Activated CD4-positive, alpha-beta T cell treated with anti-CD3 and anti-CD28 coated beads, Interleukin-2, amount 10 ng/mL, durations not matched to agents 7 days and 5 days (primary cell): ENCODE measurements around the gene SV2A. TPM values are rescaled to one million over a fixed set of nuclear protein-coding genes. Genes with fewer than 3 reads are reported as not detected.
"Not testable (repeated sequence)": the region's sequence is repeated elsewhere in the genome, so short reads cannot be mapped to it uniquely, and the experiment has no call there.

Source experiments
- CTCF ChIA-PET: fragments of 350-600 bp; sonication (Branson Sonifier 250); formaldehyde crosslinking; loops from one replicate; lab custom pipeline; 2021; ENCODE audit warnings: antibody characterized with exemption; lab: Charles Lee
- POLR2A ChIA-PET: fragments of 350-600 bp; sonication (Branson Sonifier 250); formaldehyde crosslinking; loops from one replicate; lab custom pipeline; 2021; ENCODE audit warnings: antibody characterized with exemption; lab: Charles Lee
- DNase-seq: peaks from one replicate; pipeline ENCODE4 v3.0.0-alpha.2; 2020
- H3K27ac Mint-ChIP-seq: one replicate; pipeline ENCODE4 v1.8.0; 2021; ENCODE audit warnings: mild to moderate bottlenecking, moderate library complexity, mixed read lengths
- H3K27me3 Mint-ChIP-seq: one replicate; pipeline ENCODE4 v1.8.0; 2021; ENCODE audit warnings: mixed read lengths
- H3K36me3 Mint-ChIP-seq: one replicate; pipeline ENCODE4 v1.8.0; 2021; ENCODE audit warnings: low read depth, mixed read lengths
- H3K4me1 Mint-ChIP-seq: one replicate; pipeline ENCODE4 v1.8.0; 2021; ENCODE audit warnings: mixed read lengths
- H3K4me3 Mint-ChIP-seq: one replicate; pipeline ENCODE4 v1.8.0; 2021; ENCODE audit warnings: mild to moderate bottlenecking, moderate library complexity, mixed read lengths
- H3K9me3 Mint-ChIP-seq: one replicate; pipeline ENCODE4 v1.8.0; 2021; ENCODE audit warnings: mixed read lengths
- total RNA-seq, 2 experiments: library from RNA; stranded (reverse); gene quantifications; one replicate each; pipeline ENCODE4 v1.2.3, GENCODE V29; 2021

Gene SV2A
- total RNA-seq, 2 experiments from 2014 or later: 7.5 to 7.7 TPM

GRCh38 chr1:149938668-149939003 lies 21.0 kb upstream of the SV2A start:
- peaks cover 38% of the 10 kb centered on the region for H3K4me1 Mint-ChIP-seq
- DNase-seq, H3K4me3 Mint-ChIP-seq, H3K9me3 Mint-ChIP-seq, H3K36me3 Mint-ChIP-seq, H3K27me3 Mint-ChIP-seq: not testable (repeated sequence)
- H3K27ac Mint-ChIP-seq: peak overlapping the region; percentile 58
- ChIA-PET CTCF (interaction anchor here (0.5 to 1.0 kb wide), 3 partner anchors 9 to 51 kb away, joined by 3 to 4 read pairs (median 3); a partner anchor contains a TSS), POLR2A (interaction anchor here (0.6 to 1.0 kb wide), 3 partner anchors 28 to 52 kb away, joined by 3 to 6 read pairs (median 3); a partner anchor contains a TSS)

- peak; percentile 22 for DNase-seq
Observed at GRCh38 chr1:149937759-149938158, 20.1 kb upstream of the SV2A start.

GRCh38 chr1:149936992-149937705 lies 19.5 kb upstream of the SV2A start:
- Mint-ChIP-seq H3K27me3 (no peaks in the 10 kb centered on the region), H3K4me3 (no peak overlapping the region), H3K4me1 (peaks cover 31% of the 10 kb centered on the region), H3K9me3 (no peaks in the 10 kb centered on the region), H3K27ac (peak overlapping the region; percentile 78), H3K36me3 (no peaks in the 10 kb centered on the region)
- POLR2A ChIA-PET: interaction anchor here (1.0 kb wide), 1 partner anchor 50 kb away, joined by 5 read pairs; a partner anchor contains a TSS
- CTCF ChIA-PET: interaction anchor here (0.9 kb wide), 1 partner anchor 25 kb away, joined by 3 read pairs; no protein-coding TSS in a partner anchor
- DNase-seq: no peak

More at GRCh38 chr1:149937759-149938158, 20.1 kb upstream of the SV2A start:
- H3K27ac Mint-ChIP-seq: peak overlapping the region; percentile 78
- H3K9me3 Mint-ChIP-seq: no peaks in the 10 kb centered on the region
- ChIA-PET POLR2A (interaction anchor here (1.0 kb wide), 1 partner anchor 50 kb away, joined by 5 read pairs; a partner anchor contains a TSS), CTCF (interaction anchor here (0.9 kb wide), 1 partner anchor 25 kb away, joined by 3 read pairs; no protein-coding TSS in a partner anchor)
- H3K4me3 Mint-ChIP-seq: no peak overlapping the region
- no peaks in the 10 kb centered on the region for H3K36me3 Mint-ChIP-seq
- H3K27me3 Mint-ChIP-seq: no peaks in the 10 kb centered on the region
- peaks cover 32% of the 10 kb centered on the region for H3K4me1 Mint-ChIP-seq

- H3K27ac Mint-ChIP-seq: peak within 1 kb of the TSS; percentile 78
- H3K4me1 Mint-ChIP-seq: peaks cover 38% of the 10 kb centered on the region
- no peaks in the 10 kb centered on the region for H3K9me3 Mint-ChIP-seq
- H3K4me3 Mint-ChIP-seq: no peak within 1 kb of the TSS
- no peaks in the 10 kb centered on the region for H3K27me3 Mint-ChIP-seq
- ChIA-PET CTCF (no interaction called here), POLR2A (no interaction called here)
- H3K36me3 Mint-ChIP-seq: no peaks in the 10 kb centered on the region
- no peak for DNase-seq
Observed at GRCh38 chr1:149936170-149936991, 18.7 kb upstream of the SV2A start, which contains the start of gene MTMR11. Gene MTMR11, minus strand, starts transcription at chr1:149936879. Its CDS starts 232 bp downstream, at chr1:149936647.

GRCh38 chr1:149934356-149934755 lies 16.7 kb upstream of the SV2A start:
- ChIA-PET POLR2A (no interaction called here), CTCF (interaction anchor here (0.9 to 1.8 kb wide), 3 partner anchors 9 to 231 kb away, joined by 3 to 4 read pairs (median 4); no protein-coding TSS in a partner anchor)
- no peak for DNase-seq
- Mint-ChIP-seq H3K9me3 (no peaks in the 10 kb centered on the region), H3K27ac (no peak overlapping the region), H3K27me3 (no peaks in the 10 kb centered on the region), H3K4me3 (no peak overlapping the region), H3K36me3 (no peaks in the 10 kb centered on the region), H3K4me1 (peaks cover 45% of the 10 kb centered on the region)

GRCh38 chr1:149933208-149933607 lies 15.6 kb upstream of the SV2A start:
- no peak overlapping the region for H3K4me3 Mint-ChIP-seq
- H3K4me1 Mint-ChIP-seq: peaks cover 47% of the 10 kb centered on the region
- H3K9me3 Mint-ChIP-seq: no peaks in the 10 kb centered on the region
- ChIA-PET POLR2A (no interaction called here), CTCF (interaction anchor here (0.8 to 1.8 kb wide), 3 partner anchors 10 to 117 kb away, joined by 3 to 4 read pairs (median 3); no protein-coding TSS in a partner anchor)
- H3K27ac Mint-ChIP-seq: no peak overlapping the region
- H3K36me3 Mint-ChIP-seq: peaks cover 2% of the 10 kb centered on the region
- H3K27me3 Mint-ChIP-seq: no peaks in the 10 kb centered on the region
- DNase-seq: no peak

GRCh38 chr1:149932474-149932873 lies 14.8 kb upstream of the SV2A start:
- DNase-seq: no peak
- ChIA-PET POLR2A (no interaction called here), CTCF (interaction anchor here (0.8 to 1.8 kb wide), 2 partner anchors 30 to 118 kb away, joined by 3 to 4 read pairs; no protein-coding TSS in a partner anchor)
- H3K4me3 Mint-ChIP-seq: no peak overlapping the region
- H3K27ac Mint-ChIP-seq: no peak overlapping the region
- no peaks in the 10 kb centered on the region for H3K27me3 Mint-ChIP-seq
- H3K9me3 Mint-ChIP-seq: no peaks in the 10 kb centered on the region
- peaks cover 5% of the 10 kb centered on the region for H3K36me3 Mint-ChIP-seq
- peaks cover 45% of the 10 kb centered on the region for H3K4me1 Mint-ChIP-seq

GRCh38 chr1:149931212-149931790 lies 13.7 kb upstream of the SV2A start:
- CTCF ChIA-PET: interaction anchor here (0.9 kb wide), 1 partner anchor 27 kb away, joined by 3 read pairs; no protein-coding TSS in a partner anchor
- H3K27ac Mint-ChIP-seq: peak overlapping the region; percentile 87
- H3K36me3 Mint-ChIP-seq: peaks cover 12% of the 10 kb centered on the region
- H3K27me3 Mint-ChIP-seq: no peaks in the 10 kb centered on the region
- no peaks in the 10 kb centered on the region for H3K9me3 Mint-ChIP-seq
- H3K4me3 Mint-ChIP-seq: peak overlapping the region; percentile 30
- no peak for DNase-seq
- peaks cover 40% of the 10 kb centered on the region for H3K4me1 Mint-ChIP-seq
- POLR2A ChIA-PET: interaction anchor here (0.6 kb wide), 1 partner anchor 44 kb away, joined by 3 read pairs; a partner anchor contains a TSS

GRCh38 chr1:149929856-149930255 lies 12.2 kb upstream of the SV2A start:
- Mint-ChIP-seq H3K9me3 (no peaks in the 10 kb centered on the region), H3K4me3 (no peak overlapping the region), H3K36me3 (peaks cover 27% of the 10 kb centered on the region), H3K4me1 (peaks cover 55% of the 10 kb centered on the region), H3K27me3 (no peaks in the 10 kb centered on the region), H3K27ac (no peak overlapping the region)
- no peak for DNase-seq
- POLR2A ChIA-PET: interaction anchor here (2.6 kb wide), 1 partner anchor 43 kb away, joined by 31 read pairs; a partner anchor contains a TSS
- CTCF ChIA-PET: interaction anchor here (1.2 kb wide), 1 partner anchor 9 kb away, joined by 3 read pairs; no protein-coding TSS in a partner anchor

GRCh38 chr1:149928401-149928724 lies 10.7 kb upstream of the SV2A start:
- ChIA-PET CTCF (interaction anchor here (1.0 kb wide), 2 partner anchors 10 to 40 kb away, joined by 3 read pairs; no protein-coding TSS in a partner anchor), POLR2A (interaction anchor here (0.6 to 2.6 kb wide), 3 partner anchors 29 to 66 kb away, joined by 3 to 31 read pairs (median 3); partner anchors contain the start of gene BOLA1)
- H3K9me3 Mint-ChIP-seq: no peaks in the 10 kb centered on the region
- no peak for DNase-seq
- H3K36me3 Mint-ChIP-seq: peaks cover 39% of the 10 kb centered on the region
- H3K27ac Mint-ChIP-seq: peak overlapping the region; percentile 99
- peak overlapping the region; percentile 93 for H3K4me3 Mint-ChIP-seq
- H3K4me1 Mint-ChIP-seq: peaks cover 62% of the 10 kb centered on the region
- H3K27me3 Mint-ChIP-seq: no peaks in the 10 kb centered on the region

- peak; percentile 96 for DNase-seq
- peak within 1 kb of the TSS; percentile 93 for H3K4me3 Mint-ChIP-seq
- peaks cover 44% of the 10 kb centered on the region for H3K36me3 Mint-ChIP-seq
- ChIA-PET POLR2A (interaction anchor here (0.6 to 2.6 kb wide), 3 partner anchors 28 to 67 kb away, joined by 3 to 31 read pairs (median 3); partner anchors contain the start of gene BOLA1), CTCF (interaction anchor here (1.0 kb wide), 2 partner anchors 9 to 39 kb away, joined by 3 read pairs; no protein-coding TSS in a partner anchor)
- no peaks in the 10 kb centered on the region for H3K27me3 Mint-ChIP-seq
- H3K4me1 Mint-ChIP-seq: peaks cover 64% of the 10 kb centered on the region
- peak within 1 kb of the TSS; percentile 99 for H3K27ac Mint-ChIP-seq
- H3K9me3 Mint-ChIP-seq: no peaks in the 10 kb centered on the region
Observed at GRCh38 chr1:149927563-149928400, 10.1 kb upstream of the SV2A start, which contains the start of gene SF3B4. Gene SF3B4, minus strand, starts transcription at chr1:149927803. Its CDS starts 44 bp downstream, at chr1:149927759.
